ENCODE data around the gene TBKBP1.

DNA sequence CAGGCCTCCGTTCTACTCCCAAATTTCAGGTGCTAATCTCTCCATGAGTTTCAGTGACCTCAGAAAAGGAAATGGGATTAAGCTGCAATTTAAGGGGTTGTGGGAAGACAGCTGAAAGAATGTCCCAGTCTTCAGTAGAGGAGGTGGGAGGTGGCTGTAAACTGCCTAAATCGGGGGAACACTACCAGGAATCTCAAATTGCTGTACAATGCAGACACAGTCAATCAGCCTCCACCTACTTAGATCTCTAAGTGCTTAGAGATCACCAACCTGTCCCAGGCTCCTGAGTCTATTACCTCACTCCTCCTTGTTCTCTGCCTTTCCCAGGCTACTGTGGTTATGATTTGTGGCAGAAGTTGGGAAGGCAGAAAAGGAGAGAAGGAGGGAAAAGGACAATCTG lies 30.7 kb downstream of the TBKBP1 start:
- TF ChIP-seq, protein P1, sequence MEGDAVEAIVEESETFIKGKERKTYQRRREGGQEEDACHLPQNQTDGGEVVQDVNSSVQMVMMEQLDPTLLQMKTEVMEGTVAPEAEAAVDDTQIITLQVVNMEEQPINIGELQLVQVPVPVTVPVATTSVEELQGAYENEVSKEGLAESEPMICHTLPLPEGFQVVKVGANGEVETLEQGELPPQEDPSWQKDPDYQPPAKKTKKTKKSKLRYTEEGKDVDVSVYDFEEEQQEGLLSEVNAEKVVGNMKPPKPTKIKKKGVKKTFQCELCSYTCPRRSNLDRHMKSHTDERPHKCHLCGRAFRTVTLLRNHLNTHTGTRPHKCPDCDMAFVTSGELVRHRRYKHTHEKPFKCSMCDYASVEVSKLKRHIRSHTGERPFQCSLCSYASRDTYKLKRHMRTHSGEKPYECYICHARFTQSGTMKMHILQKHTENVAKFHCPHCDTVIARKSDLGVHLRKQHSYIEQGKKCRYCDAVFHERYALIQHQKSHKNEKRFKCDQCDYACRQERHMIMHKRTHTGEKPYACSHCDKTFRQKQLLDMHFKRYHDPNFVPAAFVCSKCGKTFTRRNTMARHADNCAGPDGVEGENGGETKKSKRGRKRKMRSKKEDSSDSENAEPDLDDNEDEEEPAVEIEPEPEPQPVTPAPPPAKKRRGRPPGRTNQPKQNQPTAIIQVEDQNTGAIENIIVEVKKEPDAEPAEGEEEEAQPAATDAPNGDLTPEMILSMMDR (conservative IDR thresholded peaks at IDR 0.05; ENCODE audit: low read depth, low read length): no peak
- no peak for TF ChIP-seq EZH2 (IDR thresholded peaks at IDR 0.05; ENCODE audit: low read length, unreplicated experiment)

Measured in PC-3 (cell line).